Activated T-helper 1 cell treated with anti-CD3 and anti-CD28 coated beads, Interleukin-2, amount 50 U/mL, for 16 hours (primary cell): Measurements from ENCODE around the gene GUCY1A2.
"Not testable (repeated sequence)": the region's sequence is repeated elsewhere in the genome, so short reads cannot be mapped to it uniquely, and the experiment has no call there.

Experiments used
- DNase-seq, 2 donors: peaks; one replicate each; pipeline ENCODE4 v3.0.0-alpha.2; 2020; ENCODE audit warnings: low read depth in 1 of 2, low spot score in 1 of 2

The GUCY1A2 gene

GRCh38 chr11:106957030-106957482 is 61.2 kb downstream of the GUCY1A2 start:
- no peak for DNase-seq

GRCh38 chr11:106950067-106950491 is 68.2 kb downstream of the GUCY1A2 start:
- DNase-seq = no peak

GRCh38 chr11:106943089-106943488 is 75.2 kb downstream of the GUCY1A2 start:
- DNase-seq = no peak

- DNase-seq = no peak
These were observed 79.1 kb downstream of the GUCY1A2 start for GRCh38 chr11:106939157-106939556.

- no peak for DNase-seq
These were observed 81.2 kb downstream of the GUCY1A2 start for GRCh38 chr11:106937111-106937510.

GRCh38 chr11:106925245-106925644 is 93.0 kb downstream of the GUCY1A2 start:
- DNase-seq = no peak

GRCh38 chr11:106920899-106921509 is 97.3 kb downstream of the GUCY1A2 start:
- DNase-seq = no peak

GRCh38 chr11:106917973-106918372 is 100.3 kb downstream of the GUCY1A2 start:
- DNase-seq = no peak

GRCh38 chr11:106914409-106914808 is 103.9 kb downstream of the GUCY1A2 start:
- DNase-seq = no peak

- DNase-seq = no peak
These were observed 105.1 kb downstream of the GUCY1A2 start for GRCh38 chr11:106913141-106913540.

- DNase-seq = no peak
These were observed 113.5 kb downstream of the GUCY1A2 start for GRCh38 chr11:106904826-106905225.

GRCh38 chr11:106889718-106890117 is 128.6 kb downstream of the GUCY1A2 start:
- DNase-seq = no peak

GRCh38 chr11:106888386-106888785 is 129.9 kb downstream of the GUCY1A2 start:
- no peak for DNase-seq

GRCh38 chr11:106883693-106884092 is 134.6 kb downstream of the GUCY1A2 start:
- not testable (repeated sequence) for DNase-seq

- DNase-seq = no peak
These were observed 138.3 kb downstream of the GUCY1A2 start for GRCh38 chr11:106879832-106880546.

- no peak for DNase-seq
These were observed 139.2 kb downstream of the GUCY1A2 start for GRCh38 chr11:106879029-106879428.

GRCh38 chr11:106875013-106875412 is 143.3 kb downstream of the GUCY1A2 start:
- no peak for DNase-seq

GRCh38 chr11:106872246-106872645 is 146.0 kb downstream of the GUCY1A2 start:
- no peak for DNase-seq

GRCh38 chr11:106858200-106858599 is 160.1 kb downstream of the GUCY1A2 start:
- no peak for DNase-seq

- DNase-seq = no peak
These were observed 161.7 kb downstream of the GUCY1A2 start for GRCh38 chr11:106856566-106856965.

- DNase-seq = no peak
These were observed 163.8 kb downstream of the GUCY1A2 start for GRCh38 chr11:106854429-106854828.

GRCh38 chr11:106853850-106854401 is 164.3 kb downstream of the GUCY1A2 start:
- no peak for DNase-seq
